Ishikawa (cell line): ENCODE data around the gene ARF6.

ENCODE experiments used
- CEBPB ChIP-seq: IDR thresholded peaks from 2 replicates; pipeline ENCODE4 v1.6.1; 2012
- CREB1 ChIP-seq: IDR thresholded peaks from 2 replicates; pipeline ENCODE4 v1.6.1; 2012; ENCODE audit warnings: low read depth
- EGR1 ChIP-seq: IDR thresholded peaks from 2 replicates; pipeline ENCODE4 v1.6.1; 2012
- EP300 ChIP-seq: IDR thresholded peaks from 2 replicates; pipeline ENCODE4 v1.6.1; 2012; ENCODE audit warnings: borderline replicate concordance
- FOXM1 ChIP-seq: IDR thresholded peaks from 2 replicates; pipeline ENCODE4 v1.6.1; 2012; ENCODE audit warnings: low read depth, borderline replicate concordance
- MAX ChIP-seq: IDR thresholded peaks from 2 replicates; pipeline ENCODE4 v1.6.1; 2012
- NFIC ChIP-seq: IDR thresholded peaks from 2 replicates; pipeline ENCODE4 v1.6.1; 2012
- RAD21 ChIP-seq: IDR thresholded peaks from 2 replicates; pipeline ENCODE4 v1.6.1; 2012; ENCODE audit warnings: low read depth
- REST ChIP-seq: IDR thresholded peaks from 2 replicates; pipeline ENCODE4 v1.6.1; 2012; ENCODE audit warnings: low read depth, mild to moderate bottlenecking
- TAF1 ChIP-seq: IDR thresholded peaks from 2 replicates; pipeline ENCODE4 v1.6.1; 2012; ENCODE audit warnings: low read depth, mild to moderate bottlenecking
- TCF12 ChIP-seq: IDR thresholded peaks from 2 replicates; pipeline ENCODE4 v1.6.1; 2012; ENCODE audit warnings: low read depth
- TEAD4 ChIP-seq: IDR thresholded peaks from 2 replicates; pipeline ENCODE4 v1.6.1; 2012
- YY1 ChIP-seq: IDR thresholded peaks from 2 replicates; pipeline ENCODE4 v1.6.1; 2012; ENCODE audit warnings: low read depth
- ZBTB7A ChIP-seq: IDR thresholded peaks from 2 replicates; pipeline ENCODE4 v1.6.1; 2012; ENCODE audit warnings: low read depth
- TF ChIP-seq, protein P1 (sequence below): IDR thresholded peaks from 2 replicates; pipeline ENCODE4 v1.6.1; 2012

The ARF6 gene

DNA sequence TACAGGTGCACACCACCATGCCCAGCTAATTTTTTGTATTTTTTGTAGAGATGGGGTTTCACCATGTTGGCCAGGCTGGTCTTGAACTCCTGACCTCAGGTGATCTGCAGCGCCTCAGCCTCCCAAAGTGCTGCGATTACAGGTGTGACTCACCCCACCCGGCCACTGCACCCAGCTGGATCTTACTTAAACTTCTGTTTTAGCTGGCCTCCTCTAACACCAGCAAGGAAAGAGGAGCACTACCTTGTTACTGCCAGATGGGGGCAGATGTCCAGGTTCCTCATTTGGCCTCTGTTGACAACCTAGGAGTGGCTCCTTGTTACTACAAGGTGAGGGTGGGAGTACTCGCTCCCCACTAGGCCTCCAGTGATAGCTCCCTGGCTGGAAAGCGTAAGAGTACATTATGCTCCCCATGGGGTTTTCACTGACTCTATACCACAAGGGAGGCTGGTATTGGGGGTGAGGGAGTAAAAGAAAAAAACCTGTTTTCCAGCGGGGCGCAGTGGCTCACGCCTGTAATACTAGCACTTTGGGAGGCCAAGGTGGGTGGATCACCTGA, 13.2 kb upstream of the ARF6 start:
- TF ChIP-seq YY1: no peak
- TF ChIP-seq RAD21: peak; percentile 71

DNA sequence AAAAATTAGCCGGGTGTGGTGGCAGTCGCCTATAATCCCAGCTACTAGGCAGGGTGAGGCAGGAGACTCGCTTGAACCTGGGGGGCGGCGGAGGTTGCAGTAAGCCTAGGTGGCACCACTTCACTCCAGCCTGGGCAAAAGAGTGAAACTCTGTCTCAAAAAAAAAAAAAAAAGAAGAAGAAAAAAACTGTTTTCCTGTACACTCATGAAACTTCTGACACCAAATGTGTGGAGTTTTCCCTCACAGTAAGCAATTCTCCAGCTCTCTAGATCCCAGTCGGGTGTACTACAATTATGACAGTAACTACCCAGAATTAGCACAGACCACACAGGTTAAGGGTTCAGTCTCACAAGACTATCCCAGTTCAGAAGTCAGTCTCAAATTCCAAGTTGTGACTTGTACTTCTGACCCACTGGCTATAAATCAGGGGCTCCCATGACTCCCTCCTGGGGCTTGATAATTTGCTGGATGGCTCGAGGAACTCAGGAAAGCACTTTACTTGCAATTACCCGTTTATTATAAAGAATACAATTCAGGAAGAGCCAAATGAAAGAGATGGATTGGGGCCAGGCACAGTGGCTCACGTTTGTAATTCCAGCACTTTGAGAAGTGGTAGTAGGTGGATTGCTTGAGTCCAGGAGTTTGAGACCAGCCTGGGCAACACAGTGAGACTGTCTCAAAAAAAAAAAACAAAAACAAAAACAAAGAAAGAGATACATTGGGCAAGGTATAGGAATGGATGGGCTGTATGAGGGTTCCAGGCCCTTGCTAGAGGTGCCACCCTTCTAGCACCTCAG, 12.4 kb upstream of the ARF6 start:
- TF ChIP-seq CREB1 (no peak), NFIC (peak; percentile 30; the same call in 1 of the 2 replicates)

DNA sequence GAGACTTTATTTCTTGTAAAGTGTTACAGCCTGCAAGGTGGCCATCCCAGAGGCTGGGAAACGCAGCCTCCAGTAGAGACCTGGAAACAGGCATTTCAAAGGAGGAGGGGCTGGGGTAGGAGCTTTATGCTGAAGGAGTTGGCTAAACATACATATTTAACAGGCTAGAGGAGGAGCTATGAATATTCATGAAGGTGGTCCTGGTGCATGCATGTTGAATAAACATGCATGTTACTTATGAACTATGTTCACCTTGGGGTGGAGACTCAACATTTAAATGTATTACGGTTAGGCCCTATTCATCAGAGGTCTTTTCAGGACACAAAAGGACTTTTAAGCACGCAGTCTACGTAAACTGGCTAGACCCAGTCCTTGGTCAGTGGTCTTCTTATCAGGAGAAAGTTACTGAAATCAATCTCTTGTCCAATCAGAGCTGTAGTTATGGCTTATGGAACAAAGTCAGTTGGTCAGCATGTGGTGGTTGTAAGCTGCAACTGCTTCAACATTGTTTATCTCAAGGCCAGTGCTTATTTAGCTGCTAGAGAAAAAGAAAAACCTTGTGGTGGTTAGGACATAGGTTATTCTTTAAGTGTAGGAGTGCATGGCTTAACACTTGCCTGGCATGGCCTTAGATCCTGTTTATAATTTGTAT, 11.4 kb upstream of the ARF6 start:
- TF ChIP-seq EP300 (no peak), CREB1 (no peak), TEAD4 (no peak), YY1 (no peak), FOXM1 (no peak)

- no peak for TF ChIP-seq TCF12
- TF ChIP-seq NFIC: no peak
- no peak for TF ChIP-seq FOXM1
- no peak for TF ChIP-seq MAX
- TF ChIP-seq ZBTB7A: no peak
- no peak for TF ChIP-seq YY1
- TF ChIP-seq EP300: no peak
- no peak for TF ChIP-seq TEAD4
- TF ChIP-seq, protein P1, sequence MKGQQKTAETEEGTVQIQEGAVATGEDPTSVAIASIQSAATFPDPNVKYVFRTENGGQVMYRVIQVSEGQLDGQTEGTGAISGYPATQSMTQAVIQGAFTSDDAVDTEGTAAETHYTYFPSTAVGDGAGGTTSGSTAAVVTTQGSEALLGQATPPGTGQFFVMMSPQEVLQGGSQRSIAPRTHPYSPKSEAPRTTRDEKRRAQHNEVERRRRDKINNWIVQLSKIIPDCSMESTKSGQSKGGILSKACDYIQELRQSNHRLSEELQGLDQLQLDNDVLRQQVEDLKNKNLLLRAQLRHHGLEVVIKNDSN: no peak
- TF ChIP-seq RAD21: no peak
- TF ChIP-seq REST: no peak
- no peak for TF ChIP-seq EGR1
- no peak for TF ChIP-seq CEBPB
- no peak for TF ChIP-seq TAF1
- TF ChIP-seq CREB1: no peak
Observed at GRCh38 chr14:49882826-49883694, 9.8 kb upstream of the ARF6 start.

GRCh38 chr14:49886523-49886922, 6.4 kb upstream of the ARF6 start:
- TF ChIP-seq ZBTB7A: no peak
- no peak for TF ChIP-seq RAD21
- no peak for TF ChIP-seq CREB1
- no peak for TF ChIP-seq MAX
- TF ChIP-seq FOXM1: no peak
- TF ChIP-seq TCF12: no peak
- TF ChIP-seq EGR1: no peak
- TF ChIP-seq TEAD4: no peak
- TF ChIP-seq CEBPB: no peak
- TF ChIP-seq TAF1: no peak
- TF ChIP-seq, protein P1: no peak
- TF ChIP-seq NFIC: no peak

GRCh38 chr14:49888293-49888692, 4.6 kb upstream of the ARF6 start:
- no peak for TF ChIP-seq EGR1
- TF ChIP-seq YY1: no peak
- TF ChIP-seq CEBPB: no peak
- TF ChIP-seq EP300: no peak
- TF ChIP-seq MAX: no peak
- TF ChIP-seq REST: no peak
- no peak for TF ChIP-seq TCF12
- no peak for TF ChIP-seq NFIC
- TF ChIP-seq TAF1: no peak
- TF ChIP-seq TEAD4: no peak
- TF ChIP-seq FOXM1: no peak
- TF ChIP-seq CREB1: no peak
- TF ChIP-seq ZBTB7A: no peak
- TF ChIP-seq RAD21: no peak
- TF ChIP-seq, protein P1: no peak
